K562 (cell line): ENCODE results near the gene GABRD. TPM values are rescaled to one million over a fixed set of nuclear protein-coding genes. Genes with fewer than 3 reads are reported as not detected.

Experiments used
- ATAC-seq: fragments of 200-7000 bp; cut with Tn5 transposase; 3 replicates; pipeline ENCODE4 v1.9.1; 2020; ENCODE audit warnings: moderate library complexity
- BruUV-seq: library from RNA; stranded (reverse); fragments of 400-500 nt; replicated peaks from 2 replicates; lab custom pipeline; 2021; lab: Mats Ljungman, UMichigan
- CTCF ChIA-PET: fragments of 300-600 bp; formaldehyde crosslinking; extraction: SDS; loops from one replicate; lab custom pipeline; 2021; ENCODE audit warnings: low intra/inter-chr PET ratio; lab: Yijun Ruan, JAX
- POLR2A ChIA-PET: fragments of 300-600, 350-650 bp; sonication (Branson Sonifier 250); formaldehyde crosslinking; extraction: SDS; loops from one replicate; lab custom pipeline; 2021; ENCODE audit warnings: antibody characterized with exemption, inconsistent platforms; lab: Yijun Ruan, JAX
- DNase-seq, 4 experiments: peaks; one replicate each; pipeline versions ENCODE4 v3.0.0 to v3.0.0-alpha.2; 2011 to 2018; ENCODE audit warnings: low spot score in 3 of 4, mixed read lengths in 3 of 4; ENCODE audit errors: extremely low read depth in 1 of 4
- FAIRE-seq: peaks from 2 replicates; lab custom pipeline; 2011; peaks lifted over from hg19 to GRCh38; lab: Jason Lieb, UNC
- H2AFZ ChIP-seq: 2 replicates; pipeline ENCODE4 v1.6.0; 2011; ENCODE audit warnings: low read depth, low read length, control low read depth, inconsistent platforms
- H3K27ac ChIP-seq: fragments of 200-600 bp; 3 replicates; pipeline ENCODE4 v1.8.0; 2011; ENCODE audit warnings: low read depth, mild to moderate bottlenecking, control low read depth, inconsistent platforms, low read length, moderate library complexity, mixed read lengths; ENCODE audit errors: extremely low read depth
- H3K27me3 ChIP-seq, 2 experiments: fragments of 300-600 bp in 1 of 2; 2 replicates in 1 of 2; 3 replicates in 1 of 2; pipeline versions ENCODE4 v1.6.0 to v1.8.0; 2011; ENCODE audit warnings: inconsistent platforms in 2 of 2, low read length in 2 of 2, mild to moderate bottlenecking in 1 of 2, mixed read lengths in 1 of 2, moderate library complexity in 1 of 2; ENCODE audit not compliant: control insufficient read depth in 2 of 2, insufficient read depth in 2 of 2
- H3K36me3 ChIP-seq: fragments of 300-600 bp; 3 replicates; pipeline ENCODE4 v1.8.0; 2011; ENCODE audit warnings: mild to moderate bottlenecking, low read length, inconsistent platforms; ENCODE audit not compliant: control insufficient read depth, insufficient read depth
- H3K4me1 ChIP-seq, 2 experiments: fragments of 200-600 bp in 1 of 2; replicated peaks in 1 of 2; 2 replicates in 1 of 2; 3 replicates in 1 of 2; pipeline versions ENCODE4 v1.5.1 to v1.8.0; 2011; ENCODE audit warnings: inconsistent platforms in 2 of 2, low read length in 2 of 2, mild to moderate bottlenecking in 1 of 2, mixed read lengths in 1 of 2, moderate library complexity in 1 of 2; ENCODE audit not compliant: control insufficient read depth in 2 of 2, insufficient read depth in 2 of 2
- H3K4me2 ChIP-seq: 2 replicates; pipeline ENCODE4 v1.6.1; 2011; ENCODE audit warnings: low read length, control low read depth, inconsistent platforms, mixed read lengths; ENCODE audit not compliant: insufficient read depth
- H3K4me3 ChIP-seq: fragments of 200-600 bp; sonication (generic), shearing (Covaris generic); 2 replicates; pipeline ENCODE4 v1.5.1; 2016; ENCODE audit warnings: control low read depth, inconsistent platforms
- H3K79me2 ChIP-seq: fragments of 200-600 bp; 3 replicates; pipeline ENCODE4 v1.8.0; 2011; ENCODE audit warnings: low read length, inconsistent platforms; ENCODE audit not compliant: control insufficient read depth, insufficient read depth
- H3K9ac ChIP-seq, 2 experiments: 2 replicates each; pipeline versions ENCODE4 v1.6.0 to v1.6.1; 2011; ENCODE audit warnings: low read depth in 2 of 2, low read length in 2 of 2, control low read depth in 1 of 2, inconsistent platforms in 1 of 2, mild to moderate bottlenecking in 1 of 2, mixed read lengths in 1 of 2; ENCODE audit not compliant: insufficient read depth in 1 of 2
- H3K9me1 ChIP-seq: one replicate; pipeline ENCODE4 v1.6.0; 2011; ENCODE audit warnings: inconsistent platforms, mild to moderate bottlenecking, low read length, moderate library complexity; ENCODE audit not compliant: control insufficient read depth, insufficient read depth
- H3K9me3 ChIP-seq: replicated peaks from 2 replicates; pipeline ENCODE4 v1.5.1; 2011; ENCODE audit warnings: low read depth, low read length, inconsistent platforms; ENCODE audit not compliant: control insufficient read depth, insufficient read depth
- H4K20me1 ChIP-seq: replicated peaks from 2 replicates; pipeline ENCODE4 v1.6.1; 2011; ENCODE audit warnings: low read length, inconsistent platforms, mixed read lengths; ENCODE audit not compliant: control insufficient read depth, insufficient read depth
- BRF1 ChIP-seq: IDR thresholded peaks from 3 replicates; pipeline ENCODE4 v1.6.1; 2011; ENCODE audit warnings: borderline replicate concordance, mild to moderate bottlenecking; ENCODE audit not compliant: insufficient read length; ENCODE audit errors: extremely low read depth
- COPS2 ChIP-seq: fragments of 450-650 bp; conservative IDR thresholded peaks from 2 replicates; pipeline ENCODE4 v1.6.1; 2016; ENCODE audit warnings: mild to moderate bottlenecking, moderate library complexity
- CTBP1 ChIP-seq: fragments of 450-650 bp; IDR thresholded peaks from 2 replicates; pipeline ENCODE4 v1.6.1; 2016; ENCODE audit warnings: borderline replicate concordance
- ETV5 ChIP-seq: sonication (generic); formaldehyde crosslinking; IDR thresholded peaks from 2 replicates; pipeline ENCODE4 v1.4.0; 2020; ENCODE audit warnings: low read depth, mild to moderate bottlenecking, missing genetic modification reagents
- HMGXB4 ChIP-seq: sonication (generic); formaldehyde crosslinking; IDR thresholded peaks from 2 replicates; pipeline ENCODE4 v1.8.1; 2023; ENCODE audit warnings: mild to moderate bottlenecking, missing genetic modification reagents
- KLF10 ChIP-seq: fragments of 250-450 bp; sonication (Bioruptor Pico); IDR thresholded peaks from 2 replicates; pipeline ENCODE4 v1.6.1; 2021; ENCODE audit warnings: matching md5 sums
- RFX5 ChIP-seq: IDR thresholded peaks from 2 replicates; pipeline ENCODE4 v1.6.1; 2011; ENCODE audit warnings: low read depth, mild to moderate bottlenecking, improper control_type of control experiment, low read length
- ZNF3 ChIP-seq: fragments of 250-450 bp; sonication (Bioruptor Pico); IDR thresholded peaks from 2 replicates; pipeline ENCODE4 v1.5.0; 2021; ENCODE audit warnings: mild to moderate bottlenecking, moderate library complexity
- WGBS: fragments of 100-300 bp; shearing (Covaris generic); methylation state at CpG from one replicate; pipeline ENCODE4 v1.1.6; 2016; ENCODE audit warnings: low coverage, mixed read lengths; ENCODE audit not compliant: insufficient coverage; ENCODE audit errors: missing lambda C conversion rate; 5-methylcytosine and 5-hydroxymethylcytosine counted together
- in situ Hi-C: fragments of 300-500 bp; cut with MboI; formaldehyde crosslinking; loops from 4 replicates; pipeline ENCODE4 v1.15.0; 2018; ENCODE audit warnings: inconsistent platforms, mixed read lengths
- intact Hi-C: fragments of 100-400 bp; cut with micrococcal nuclease; formaldehyde crosslinking; loops from 2 replicates; pipeline ENCODE4 v1.14.2; 2022
- polyA plus RNA-seq, 8 experiments: library from polyadenylated mRNA; depleted of rRNA in 4 of 8; stranded (reverse) in 5 of 8; unstranded in 3 of 8; fragments of >200 nt; fragmentation: Nextera tagmentation in 2 of 8; fragmentation: Illumina TruSeq in 1 of 8; extraction: Ambion mirVana in 2 of 8; extraction: Trizol in 1 of 8; gene quantifications; 2 replicates each; pipeline versions ENCODE4 v1.2.1 to v1.2.3, GENCODE V29; 2011 to 2014; ENCODE audit warnings: inconsistent platforms in 1 of 8, missing spikeins in 1 of 8
- total RNA-seq, 7 experiments: library from RNA; depleted of rRNA in 6 of 7; stranded (reverse); fragments of >200 nt in 6 of 7; fragmentation: Illumina TruSeq in 2 of 7; extraction: Trizol in 2 of 7; gene quantifications; 2 replicates each; pipeline versions ENCODE4 v1.2.1 to v1.2.3, GENCODE V29; 2011 to 2021; ENCODE audit warnings: low replicate concordance in 1 of 7
- TF ChIP-seq, protein P1 (sequence below), 2 experiments: fragments of 150-350 bp in 1 of 2; IDR thresholded peaks; 2 replicates each; pipeline ENCODE4 v1.6.1; 2012 to 2016; ENCODE audit warnings: low read depth in 2 of 2, low read length in 2 of 2, mild to moderate bottlenecking in 1 of 2, moderate library complexity in 1 of 2
- TF ChIP-seq, protein P2 (sequence below): fragments of 450-650 bp; formaldehyde crosslinking; IDR thresholded peaks from 2 replicates; pipeline ENCODE4 v1.4.0; 2022; ENCODE audit warnings: missing genetic modification characterization
- TF ChIP-seq, protein P3 (sequence below): fragments of 250-450 bp; sonication (Bioruptor Pico); IDR thresholded peaks from 2 replicates; pipeline ENCODE4 v1.8.0; 2022; ENCODE audit warnings: inconsistent platforms

GABRD gene
- total and polyA plus RNA-seq, 9 of the 15 experiments (the other 6 are each of a cell fraction or from before 2014, with no cell fraction given) = 0.07 TPM; not detected in 8

DNA sequence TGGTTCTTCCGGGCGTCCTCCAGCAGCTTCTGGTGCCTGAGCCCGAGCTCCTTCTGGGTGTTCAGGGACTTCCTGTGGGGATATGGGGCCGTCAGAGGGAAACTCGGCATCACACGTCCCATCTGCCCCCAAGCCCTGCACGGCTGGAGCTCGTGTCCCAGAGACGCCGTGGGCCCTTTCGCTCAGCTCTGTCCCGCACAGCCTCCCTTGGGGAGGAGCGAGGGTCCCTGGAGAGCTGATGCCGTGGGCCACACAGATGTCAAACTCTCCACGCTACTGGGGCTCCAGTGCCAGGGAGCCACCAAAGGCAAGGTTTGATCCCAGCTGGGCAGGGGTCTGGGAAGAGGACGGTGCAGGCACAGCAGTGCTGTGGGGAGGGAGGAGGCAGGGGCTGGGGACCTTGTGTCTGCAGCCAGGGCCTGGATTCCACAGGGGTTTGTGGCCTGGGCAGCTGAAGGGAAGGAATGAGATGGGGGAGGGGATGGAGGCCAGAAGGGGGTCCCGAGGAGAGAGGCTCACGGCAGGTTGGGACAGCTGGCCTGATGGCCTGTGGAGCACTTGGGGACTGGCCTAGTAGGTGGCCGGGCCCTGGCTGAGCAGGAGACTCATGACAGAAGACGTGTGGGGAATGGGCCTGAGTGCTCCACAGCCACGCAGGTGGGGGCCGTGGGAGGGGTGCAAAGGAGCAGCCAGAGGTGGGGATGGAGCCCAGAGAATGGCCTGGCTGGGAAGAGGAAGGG is 46.0 kb upstream of the GABRD start:
- in situ Hi-C loops = no loop called here
- ChIA-PET POLR2A (interaction anchor here (1.0 to 1.1 kb wide), 2 partner anchors 12 to 23 kb away, joined by 3 to 5 read pairs; no protein-coding TSS in a partner anchor), CTCF (no interaction called here)
- intact Hi-C loops = no loop called here
- no peak overlapping the region for H3K4me2 ChIP-seq
- no peak overlapping the region for H3K27ac ChIP-seq
- no peak overlapping the region for H3K4me3 ChIP-seq
- no peaks in the 10 kb centered on the region for H3K9me1 ChIP-seq
- H3K36me3 ChIP-seq = no peaks in the 10 kb centered on the region
- no peak overlapping the region for H3K9ac ChIP-seq
- peaks cover 0 to 27% of the 10 kb centered on the region in 2 experiments; a peak in 1 of 5 replicates for H3K4me1 ChIP-seq
- H2AFZ ChIP-seq = no peak overlapping the region
- H3K27me3 ChIP-seq = peaks cover 44 to 74% of the 10 kb centered on the region in 2 experiments
- ATAC-seq (no peak), DNase-seq (no peak), FAIRE-seq (no peak)
- no peaks in the 10 kb centered on the region for H3K79me2 ChIP-seq
- no TSS peak for BruUV-seq
- H3K9me3 ChIP-seq = peaks cover 9% of the 10 kb centered on the region
- 7% methylated on average over 22 of the region's 22 CpGs for WGBS
- H4K20me1 ChIP-seq = 0 out of 2 replicates have a peak, but pooled peaks cover 7% of the 10 kb centered on the region
- TF ChIP-seq, protein P1, sequence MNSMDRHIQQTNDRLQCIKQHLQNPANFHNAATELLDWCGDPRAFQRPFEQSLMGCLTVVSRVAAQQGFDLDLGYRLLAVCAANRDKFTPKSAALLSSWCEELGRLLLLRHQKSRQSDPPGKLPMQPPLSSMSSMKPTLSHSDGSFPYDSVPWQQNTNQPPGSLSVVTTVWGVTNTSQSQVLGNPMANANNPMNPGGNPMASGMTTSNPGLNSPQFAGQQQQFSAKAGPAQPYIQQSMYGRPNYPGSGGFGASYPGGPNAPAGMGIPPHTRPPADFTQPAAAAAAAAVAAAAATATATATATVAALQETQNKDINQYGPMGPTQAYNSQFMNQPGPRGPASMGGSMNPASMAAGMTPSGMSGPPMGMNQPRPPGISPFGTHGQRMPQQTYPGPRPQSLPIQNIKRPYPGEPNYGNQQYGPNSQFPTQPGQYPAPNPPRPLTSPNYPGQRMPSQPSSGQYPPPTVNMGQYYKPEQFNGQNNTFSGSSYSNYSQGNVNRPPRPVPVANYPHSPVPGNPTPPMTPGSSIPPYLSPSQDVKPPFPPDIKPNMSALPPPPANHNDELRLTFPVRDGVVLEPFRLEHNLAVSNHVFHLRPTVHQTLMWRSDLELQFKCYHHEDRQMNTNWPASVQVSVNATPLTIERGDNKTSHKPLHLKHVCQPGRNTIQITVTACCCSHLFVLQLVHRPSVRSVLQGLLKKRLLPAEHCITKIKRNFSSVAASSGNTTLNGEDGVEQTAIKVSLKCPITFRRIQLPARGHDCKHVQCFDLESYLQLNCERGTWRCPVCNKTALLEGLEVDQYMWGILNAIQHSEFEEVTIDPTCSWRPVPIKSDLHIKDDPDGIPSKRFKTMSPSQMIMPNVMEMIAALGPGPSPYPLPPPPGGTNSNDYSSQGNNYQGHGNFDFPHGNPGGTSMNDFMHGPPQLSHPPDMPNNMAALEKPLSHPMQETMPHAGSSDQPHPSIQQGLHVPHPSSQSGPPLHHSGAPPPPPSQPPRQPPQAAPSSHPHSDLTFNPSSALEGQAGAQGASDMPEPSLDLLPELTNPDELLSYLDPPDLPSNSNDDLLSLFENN (IDR thresholded peaks at IDR 0.05; ENCODE audit: low read depth in 2 of 2, low read length in 2 of 2) = no peak
- no peak for TF ChIP-seq BRF1
- no peak for TF ChIP-seq COPS2
- TF ChIP-seq CTBP1 = no peak
- TF ChIP-seq KLF10 (CRISPR knock-in tag) = no peak
- TF ChIP-seq HMGXB4 (CRISPR knock-in tag) = no peak
- TF ChIP-seq, protein P2, sequence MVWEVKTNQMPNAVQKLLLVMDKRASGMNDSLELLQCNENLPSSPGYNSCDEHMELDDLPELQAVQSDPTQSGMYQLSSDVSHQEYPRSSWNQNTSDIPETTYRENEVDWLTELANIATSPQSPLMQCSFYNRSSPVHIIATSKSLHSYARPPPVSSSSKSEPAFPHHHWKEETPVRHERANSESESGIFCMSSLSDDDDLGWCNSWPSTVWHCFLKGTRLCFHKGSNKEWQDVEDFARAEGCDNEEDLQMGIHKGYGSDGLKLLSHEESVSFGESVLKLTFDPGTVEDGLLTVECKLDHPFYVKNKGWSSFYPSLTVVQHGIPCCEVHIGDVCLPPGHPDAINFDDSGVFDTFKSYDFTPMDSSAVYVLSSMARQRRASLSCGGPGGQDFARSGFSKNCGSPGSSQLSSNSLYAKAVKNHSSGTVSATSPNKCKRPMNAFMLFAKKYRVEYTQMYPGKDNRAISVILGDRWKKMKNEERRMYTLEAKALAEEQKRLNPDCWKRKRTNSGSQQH (CRISPR knock-in tag) = no peak
- TF ChIP-seq, protein P3, sequence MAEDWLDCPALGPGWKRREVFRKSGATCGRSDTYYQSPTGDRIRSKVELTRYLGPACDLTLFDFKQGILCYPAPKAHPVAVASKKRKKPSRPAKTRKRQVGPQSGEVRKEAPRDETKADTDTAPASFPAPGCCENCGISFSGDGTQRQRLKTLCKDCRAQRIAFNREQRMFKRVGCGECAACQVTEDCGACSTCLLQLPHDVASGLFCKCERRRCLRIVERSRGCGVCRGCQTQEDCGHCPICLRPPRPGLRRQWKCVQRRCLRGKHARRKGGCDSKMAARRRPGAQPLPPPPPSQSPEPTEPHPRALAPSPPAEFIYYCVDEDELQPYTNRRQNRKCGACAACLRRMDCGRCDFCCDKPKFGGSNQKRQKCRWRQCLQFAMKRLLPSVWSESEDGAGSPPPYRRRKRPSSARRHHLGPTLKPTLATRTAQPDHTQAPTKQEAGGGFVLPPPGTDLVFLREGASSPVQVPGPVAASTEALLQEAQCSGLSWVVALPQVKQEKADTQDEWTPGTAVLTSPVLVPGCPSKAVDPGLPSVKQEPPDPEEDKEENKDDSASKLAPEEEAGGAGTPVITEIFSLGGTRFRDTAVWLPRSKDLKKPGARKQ = no peak
- TF ChIP-seq RFX5 = no peak
- no peak for TF ChIP-seq ZNF3 (CRISPR knock-in tag)
- TF ChIP-seq ETV5 (CRISPR knock-in tag) = no peak
